ENCODE results near the gene PCDHGA1. TPM values are rescaled to one million over a fixed set of nuclear protein-coding genes. Genes with fewer than 3 reads are reported as not detected.

PCDHGA1 gene
- total RNA-seq, 2 donors from 2014 or later, result 1.4 to 2.0 TPM

DNA sequence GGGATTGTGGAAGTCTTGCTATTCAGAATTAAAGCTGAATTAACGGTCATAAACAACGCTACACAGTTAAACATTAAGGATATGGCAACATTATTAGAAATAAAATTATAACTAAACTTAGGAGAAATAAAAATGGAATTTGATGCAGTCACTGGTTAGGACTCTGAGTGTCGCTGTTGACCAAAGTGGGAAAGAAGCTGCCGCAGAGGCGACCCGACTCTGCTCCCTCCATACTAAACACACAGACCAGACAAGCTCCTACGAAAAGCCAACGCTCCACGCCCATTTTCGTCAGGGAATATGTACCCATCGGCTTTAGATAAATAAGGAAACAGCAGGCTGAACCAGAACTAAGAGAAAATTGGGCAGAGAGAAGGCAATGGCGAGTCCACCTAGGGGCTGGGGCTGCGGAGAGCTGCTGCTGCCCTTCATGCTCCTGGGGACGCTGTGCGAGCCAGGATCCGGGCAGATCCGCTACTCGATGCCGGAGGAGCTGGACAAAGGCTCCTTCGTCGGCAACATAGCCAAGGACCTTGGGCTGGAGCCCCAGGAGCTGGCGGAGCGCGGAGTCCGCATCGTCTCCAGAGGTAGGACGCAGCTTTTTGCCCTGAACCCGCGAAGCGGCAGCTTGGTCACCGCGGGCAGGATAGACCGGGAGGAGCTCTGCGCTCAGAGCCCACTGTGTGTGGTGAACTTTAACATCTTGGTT, 33.8 kb downstream of the PCDHGA1 start, which contains the start of gene PCDHGA5:
TSS of gene PCDHGA5 (plus strand) at position 211 of the 709 bp plus-strand sequence. CDS start at position 380, 169 bp downstream.
- H3K27me3 ChIP-seq, result no peaks in the 10 kb centered on the region
- peaks cover 22 to 95% of the 10 kb centered on the region in 2 donors for H3K9me3 ChIP-seq
- no peak for DNase-seq (ENCODE audit: low spot score)
- H3K4me1 ChIP-seq, result no peaks in the 10 kb centered on the region
- no peak within 1 kb of the TSS for H3K27ac ChIP-seq
- TF ChIP-seq, protein P1, sequence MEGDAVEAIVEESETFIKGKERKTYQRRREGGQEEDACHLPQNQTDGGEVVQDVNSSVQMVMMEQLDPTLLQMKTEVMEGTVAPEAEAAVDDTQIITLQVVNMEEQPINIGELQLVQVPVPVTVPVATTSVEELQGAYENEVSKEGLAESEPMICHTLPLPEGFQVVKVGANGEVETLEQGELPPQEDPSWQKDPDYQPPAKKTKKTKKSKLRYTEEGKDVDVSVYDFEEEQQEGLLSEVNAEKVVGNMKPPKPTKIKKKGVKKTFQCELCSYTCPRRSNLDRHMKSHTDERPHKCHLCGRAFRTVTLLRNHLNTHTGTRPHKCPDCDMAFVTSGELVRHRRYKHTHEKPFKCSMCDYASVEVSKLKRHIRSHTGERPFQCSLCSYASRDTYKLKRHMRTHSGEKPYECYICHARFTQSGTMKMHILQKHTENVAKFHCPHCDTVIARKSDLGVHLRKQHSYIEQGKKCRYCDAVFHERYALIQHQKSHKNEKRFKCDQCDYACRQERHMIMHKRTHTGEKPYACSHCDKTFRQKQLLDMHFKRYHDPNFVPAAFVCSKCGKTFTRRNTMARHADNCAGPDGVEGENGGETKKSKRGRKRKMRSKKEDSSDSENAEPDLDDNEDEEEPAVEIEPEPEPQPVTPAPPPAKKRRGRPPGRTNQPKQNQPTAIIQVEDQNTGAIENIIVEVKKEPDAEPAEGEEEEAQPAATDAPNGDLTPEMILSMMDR (IDR thresholded peaks at IDR 0.05), result peak in 1 of 2 donors; percentile 15
- peak within 1 kb of the TSS in 1 of 2 donors; percentile 24 for H3K4me3 ChIP-seq
- no peaks in the 10 kb centered on the region for H3K36me3 ChIP-seq

DNA sequence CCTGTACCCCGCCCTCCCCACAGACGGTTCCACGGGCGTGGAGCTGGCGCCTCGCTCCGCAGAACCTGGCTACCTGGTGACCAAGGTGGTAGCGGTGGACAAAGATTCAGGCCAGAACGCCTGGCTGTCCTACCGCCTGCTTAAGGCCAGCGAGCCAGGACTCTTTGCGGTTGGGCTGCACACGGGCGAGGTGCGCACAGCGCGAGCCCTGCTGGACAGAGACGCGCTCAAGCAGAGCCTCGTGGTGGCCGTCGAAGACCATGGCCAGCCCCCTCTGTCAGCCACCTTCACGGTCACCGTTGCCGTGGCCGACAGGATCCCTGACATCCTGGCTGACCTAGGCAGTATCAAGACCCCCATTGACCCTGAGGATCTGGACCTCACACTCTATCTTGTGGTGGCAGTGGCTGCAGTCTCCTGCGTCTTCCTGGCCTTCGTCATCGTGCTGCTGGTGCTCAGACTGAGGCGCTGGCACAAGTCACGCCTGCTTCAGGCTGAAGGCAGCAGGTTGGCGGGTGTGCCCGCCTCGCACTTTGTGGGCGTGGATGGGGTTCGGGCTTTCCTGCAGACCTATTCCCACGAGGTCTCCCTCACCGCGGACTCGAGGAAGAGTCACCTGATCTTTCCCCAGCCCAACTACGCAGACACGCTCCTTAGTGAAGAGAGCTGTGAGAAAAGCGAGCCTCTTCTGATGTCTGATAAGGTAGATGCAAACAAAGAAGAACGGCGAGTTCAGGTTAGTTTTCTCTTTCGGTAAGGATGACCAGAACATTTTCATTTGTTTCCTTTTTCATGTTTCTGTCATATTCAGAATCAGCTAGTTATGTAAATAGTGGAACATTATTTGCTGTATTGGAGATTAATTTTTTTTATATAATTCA, 35.9 kb downstream of the PCDHGA1 start:
- TF ChIP-seq, protein P1 (IDR thresholded peaks at IDR 0.05), result no peak
- DNase-seq (ENCODE audit: low spot score), result no peak
- no peak overlapping the region for H3K4me3 ChIP-seq
- H3K9me3 ChIP-seq, result peaks cover 20 to 95% of the 10 kb centered on the region in 2 donors
- no peaks in the 10 kb centered on the region for H3K36me3 ChIP-seq
- H3K4me1 ChIP-seq, result no peaks in the 10 kb centered on the region
- H3K27ac ChIP-seq, result no peak overlapping the region
- no peaks in the 10 kb centered on the region for H3K27me3 ChIP-seq

DNA sequence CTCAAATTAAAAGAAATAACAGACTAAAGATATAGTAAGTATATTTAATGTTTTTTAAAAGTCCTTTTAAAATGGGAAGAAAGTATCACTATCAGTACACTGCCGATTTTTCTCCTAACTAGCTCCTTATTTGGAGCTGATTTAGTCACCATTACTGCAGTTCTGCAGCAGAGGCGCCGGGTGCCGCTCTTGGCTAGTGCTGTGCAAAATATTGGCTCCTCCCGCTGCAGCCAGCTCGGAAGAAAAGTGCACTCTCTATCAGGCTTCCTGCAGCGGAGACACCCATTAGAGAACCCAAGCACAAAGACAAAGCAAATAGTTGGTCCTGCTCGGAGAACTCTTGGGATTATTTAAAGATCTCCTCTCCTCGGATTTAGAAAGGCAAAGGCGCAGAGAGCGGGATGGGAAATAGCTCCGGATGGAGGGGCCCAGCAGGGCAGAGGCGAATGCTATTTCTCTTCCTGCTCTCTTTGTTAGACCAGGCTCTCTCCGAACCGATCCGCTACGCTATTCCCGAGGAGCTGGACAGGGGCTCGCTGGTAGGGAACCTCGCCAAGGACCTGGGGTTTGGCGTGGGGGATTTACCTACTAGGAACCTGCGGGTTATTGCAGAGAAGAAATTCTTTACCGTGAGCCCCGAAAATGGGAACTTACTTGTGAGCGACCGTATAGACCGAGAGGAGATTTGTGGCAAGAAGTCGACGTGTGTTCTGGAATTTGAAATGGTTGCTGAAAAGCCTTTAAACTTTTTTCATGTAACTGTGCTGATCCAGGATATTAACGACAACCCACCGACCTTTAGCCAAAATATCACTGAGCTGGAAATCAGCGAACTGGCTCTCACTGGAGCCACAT, 39.9 kb downstream of the PCDHGA1 start, which contains the start of gene PCDHGB3:
TSS of gene PCDHGB3 (plus strand) at position 249 of the 855 bp plus-strand sequence. CDS start at position 402, 153 bp downstream.
- Histone ChIP-seq H3K27ac (peak within 1 kb of the TSS in 1 of 2 donors; percentile 24), H3K4me1 (no peaks in the 10 kb centered on the region), H3K27me3 (no peaks in the 10 kb centered on the region), H3K4me3 (peak within 1 kb of the TSS; percentile 8 to 31), H3K9me3 (peaks cover 22 to 95% of the 10 kb centered on the region in 2 donors), H3K36me3 (no peaks in the 10 kb centered on the region)
- TF ChIP-seq, protein P1 (IDR thresholded peaks at IDR 0.05), result peak; percentile 31 to 55
- DNase-seq (ENCODE audit: low spot score), result no peak

DNA sequence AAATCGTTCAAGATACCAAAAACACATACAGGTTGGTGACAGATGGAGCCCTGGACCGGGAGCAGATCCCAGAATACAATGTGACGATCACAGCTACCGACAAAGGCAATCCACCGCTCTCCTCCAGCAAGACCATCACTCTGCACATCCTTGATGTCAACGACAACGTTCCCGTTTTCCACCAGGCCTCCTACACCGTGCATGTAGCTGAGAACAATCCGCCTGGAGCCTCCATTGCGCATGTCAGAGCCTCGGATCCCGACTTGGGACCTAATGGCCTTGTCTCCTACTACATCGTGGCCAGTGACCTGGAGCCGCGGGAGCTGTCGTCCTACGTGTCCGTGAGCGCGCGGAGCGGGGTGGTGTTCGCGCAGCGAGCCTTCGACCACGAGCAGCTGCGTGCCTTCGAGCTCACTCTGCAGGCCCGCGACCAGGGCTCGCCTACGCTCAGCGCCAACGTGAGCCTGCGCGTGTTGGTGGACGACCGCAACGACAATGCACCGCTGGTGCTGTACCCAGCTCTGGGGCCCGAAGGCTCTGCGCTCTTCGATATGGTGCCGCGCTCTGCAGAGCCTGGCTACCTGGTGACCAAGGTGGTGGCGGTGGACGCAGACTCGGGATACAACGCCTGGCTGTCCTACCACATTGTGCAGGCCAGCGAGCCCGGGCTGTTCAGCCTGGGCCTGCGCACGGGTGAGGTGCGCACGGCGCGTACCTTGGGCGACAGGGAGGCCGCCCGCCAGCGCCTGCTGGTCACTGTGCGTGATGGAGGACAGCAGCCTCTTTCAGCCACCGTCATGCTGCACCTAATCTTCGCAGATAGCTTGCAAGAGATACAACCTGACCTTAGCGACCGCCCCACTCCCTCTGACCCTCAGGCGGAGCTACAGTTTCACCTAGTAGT, 41.5 kb downstream of the PCDHGA1 start:
- DNase-seq (ENCODE audit: low spot score), result no peak
- Histone ChIP-seq H3K36me3 (no peaks in the 10 kb centered on the region), H3K4me3 (no peak overlapping the region), H3K4me1 (no peaks in the 10 kb centered on the region), H3K27me3 (no peaks in the 10 kb centered on the region), H3K9me3 (peaks cover 15 to 91% of the 10 kb centered on the region in 2 donors), H3K27ac (no peak overlapping the region)
- TF ChIP-seq, protein P1 (IDR thresholded peaks at IDR 0.05), result no peak
